GM21381 (cell line): Measurements from ENCODE around the gene IFI30.
"Not testable (repeated sequence)": the region's sequence is repeated elsewhere in the genome, so short reads cannot be mapped to it uniquely, and the experiment has no call there.

ENCODE experiments used
- ATAC-seq: cut with Tn5 transposase; IDR thresholded peaks from one replicate; pipeline ENCODE4 v1.9.1; 2021; ENCODE audit warnings: mild to moderate bottlenecking, moderate library complexity; ENCODE audit not compliant: unreplicated experiment

IFI30 gene

DNA sequence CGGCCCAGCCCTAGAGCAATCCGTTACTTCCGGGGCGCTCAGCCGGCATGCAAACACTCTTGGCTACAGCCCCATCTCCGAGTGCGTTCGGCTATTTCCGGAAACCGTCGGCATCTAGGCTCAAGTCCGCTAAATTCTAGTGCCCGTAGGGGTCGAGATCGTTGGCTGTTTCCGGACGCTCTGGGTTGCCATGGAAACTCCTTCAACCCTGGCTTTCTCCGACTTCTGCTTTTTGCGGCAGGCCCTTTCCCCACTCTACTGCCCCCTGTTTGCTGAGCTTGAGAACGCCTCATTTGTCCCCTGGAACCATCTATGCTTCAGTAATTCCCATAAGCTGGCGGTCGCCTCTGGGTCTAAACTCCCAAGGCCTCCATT is 21.2 kb upstream of the IFI30 start:
- peak; percentile 57 for ATAC-seq

DNA sequence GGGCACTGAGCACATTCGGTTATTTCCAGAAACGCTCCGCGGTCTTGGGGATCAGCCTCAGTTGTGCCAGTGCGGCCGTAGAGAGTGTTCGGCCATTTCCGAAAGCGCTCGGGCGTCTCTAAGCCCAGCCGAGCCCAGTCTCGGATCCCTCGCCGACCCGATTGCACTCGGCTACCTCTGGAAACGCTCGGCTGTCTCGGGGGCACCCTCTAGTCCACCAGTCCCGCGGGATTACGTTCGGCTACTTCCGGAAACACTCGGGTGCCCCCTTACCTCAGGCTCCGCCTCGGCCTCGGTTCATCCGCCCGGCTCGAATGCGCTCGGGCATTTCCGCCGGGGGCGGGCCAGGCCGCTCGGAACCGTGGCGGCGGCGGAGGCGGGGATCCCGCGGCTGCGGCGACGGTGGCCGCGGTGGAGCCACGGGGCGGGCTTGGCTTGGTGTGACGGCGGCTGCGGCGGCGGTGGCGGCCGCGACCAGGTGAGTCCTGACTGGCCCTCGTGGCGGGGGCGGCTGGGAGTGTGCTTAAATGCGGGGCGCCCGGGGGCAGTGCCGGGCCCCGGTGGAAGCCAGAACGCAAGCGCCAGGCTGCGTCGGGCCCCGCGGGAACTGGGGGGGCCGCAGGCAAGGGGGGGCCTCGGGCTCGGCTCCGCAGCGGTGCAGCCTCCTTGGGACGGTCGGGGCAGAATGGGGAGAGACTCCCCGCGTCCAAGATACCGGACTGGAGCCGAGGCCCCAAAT is 20.6 kb upstream of the IFI30 start, which contains the start of gene PIK3R2:
PIK3R2 (plus strand) TSS at position 347 of the 739 bp plus-strand sequence. CDS start 2,717 bp downstream, outside the sequence.
- peak; percentile 71 for ATAC-seq

DNA sequence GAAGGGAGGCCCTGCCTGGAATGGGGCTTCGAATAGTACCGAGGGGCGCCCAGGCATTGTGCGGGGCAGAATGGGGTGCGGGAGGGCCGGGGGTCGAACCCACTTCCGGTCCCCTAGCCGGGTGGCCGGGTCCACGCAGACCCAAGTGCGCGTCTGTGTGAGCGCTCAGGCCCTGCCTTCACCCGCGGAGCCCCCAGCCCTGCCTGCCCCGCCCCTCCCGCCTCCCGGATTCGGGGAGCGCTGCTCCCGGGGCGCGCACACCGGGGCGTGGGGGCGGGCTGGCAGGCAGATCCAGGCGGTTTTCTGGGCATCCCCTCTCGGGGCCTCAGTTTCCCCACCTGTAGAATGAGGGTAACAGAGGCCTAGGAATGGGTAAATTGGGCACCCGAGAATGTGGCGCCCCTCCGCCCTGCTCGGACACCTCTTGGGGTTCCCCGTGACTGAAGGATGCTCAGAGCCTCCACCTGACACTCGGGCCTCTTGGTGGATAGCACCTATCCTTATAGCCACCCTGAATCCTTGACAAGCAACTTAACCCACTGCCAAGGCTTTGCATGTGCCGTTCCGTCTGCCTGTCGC is 20.0 kb upstream of the IFI30 start:
- no peak for ATAC-seq

DNA sequence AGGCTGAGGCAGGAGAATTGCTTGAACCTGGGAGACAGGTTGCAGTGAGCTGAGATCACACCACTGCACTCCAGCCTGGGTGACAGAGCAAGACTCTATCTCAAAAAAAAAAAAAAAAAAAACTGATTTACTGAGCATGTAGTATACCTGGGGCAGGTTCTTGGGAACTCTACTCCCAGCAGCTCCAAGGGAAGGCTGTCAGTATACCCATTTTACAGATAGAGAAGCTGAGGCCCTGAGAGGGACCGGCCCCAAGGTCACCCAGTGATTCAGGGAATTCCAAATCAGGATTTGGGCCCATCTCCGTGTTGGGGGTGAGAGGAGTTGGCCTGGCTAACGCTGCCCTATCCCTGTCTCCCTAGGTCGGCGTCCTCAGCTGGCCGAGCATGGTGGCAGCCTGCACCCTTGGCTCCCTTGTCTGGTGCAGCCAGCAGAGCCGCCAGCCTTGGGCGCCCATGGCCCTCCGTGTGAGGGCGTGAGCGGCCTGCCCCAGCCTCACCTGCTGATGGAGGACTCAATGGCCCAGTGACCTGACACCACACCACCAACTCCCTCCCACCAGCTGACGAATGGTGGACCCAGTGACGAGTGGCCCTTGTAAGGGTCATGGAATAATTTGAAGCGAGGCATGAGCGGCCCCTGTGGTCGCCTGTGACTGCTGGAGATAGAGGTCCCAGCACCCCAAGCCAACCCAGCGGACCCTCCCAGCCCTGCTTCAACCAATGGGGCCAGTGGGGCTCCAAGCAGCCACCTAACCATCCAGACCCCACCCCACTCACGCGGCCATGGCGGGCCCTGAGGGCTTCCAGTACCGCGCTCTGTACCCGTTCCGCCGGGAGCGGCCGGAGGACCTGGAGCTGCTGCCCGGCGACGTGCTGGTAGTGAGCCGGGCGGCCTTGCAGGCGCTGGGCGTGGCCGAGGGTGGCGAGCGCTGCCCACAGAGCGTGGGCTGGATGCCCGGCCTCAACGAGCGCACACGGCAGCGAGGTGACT is 18.2 kb upstream of the IFI30 start:
- no peak for ATAC-seq

DNA sequence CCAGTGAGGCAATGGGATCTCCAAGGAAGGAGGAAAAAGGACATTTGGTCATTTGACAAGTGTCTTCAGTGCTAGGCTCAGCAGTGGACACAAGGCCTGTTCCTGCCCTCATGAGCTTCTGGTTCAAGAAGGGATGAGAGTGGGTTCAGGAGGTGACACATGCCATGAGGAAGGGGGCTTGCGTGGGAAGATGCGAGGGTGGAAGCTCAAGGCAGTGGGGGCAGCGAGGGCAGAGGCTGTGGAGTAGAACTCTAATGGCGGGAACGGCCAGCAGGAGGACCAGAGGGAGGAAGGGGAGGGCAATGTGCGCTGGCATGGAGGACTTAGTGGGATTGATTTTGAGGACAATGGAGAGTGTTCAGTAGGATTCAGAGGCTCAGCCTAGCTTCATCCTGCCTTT is 17.3 kb upstream of the IFI30 start:
- no peak for ATAC-seq

DNA sequence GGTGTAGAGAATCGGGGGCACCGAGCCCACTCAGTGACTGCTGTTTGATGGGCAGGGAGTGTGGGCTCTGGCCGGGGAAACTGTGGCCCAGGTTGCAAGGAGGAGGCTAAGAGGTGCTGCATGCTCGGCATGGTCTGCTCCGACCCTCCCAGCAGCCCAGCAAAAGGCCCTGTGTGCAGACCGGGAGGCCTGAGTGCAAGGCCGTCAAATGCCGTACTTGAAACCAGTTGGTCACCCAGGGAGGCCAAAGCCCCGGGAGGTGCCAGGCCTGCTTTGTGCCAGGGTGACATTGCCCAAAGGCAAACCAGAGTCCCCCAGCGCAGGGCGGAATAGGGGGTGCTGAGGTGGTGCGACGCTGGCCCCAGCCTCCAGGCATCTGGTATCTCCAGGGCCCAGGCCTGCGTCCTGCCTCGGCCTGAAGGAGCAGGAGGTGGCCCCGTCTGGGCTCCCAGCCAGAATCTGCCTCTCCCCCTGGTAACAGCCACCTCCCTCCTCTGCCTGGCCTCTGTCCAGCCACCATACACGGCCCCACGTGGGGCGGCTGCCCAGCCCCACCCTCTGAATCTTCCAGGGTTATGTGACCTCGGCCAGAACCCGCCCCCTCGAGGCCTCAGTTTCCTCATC is 16.7 kb upstream of the IFI30 start:
- ATAC-seq, result no peak

DNA sequence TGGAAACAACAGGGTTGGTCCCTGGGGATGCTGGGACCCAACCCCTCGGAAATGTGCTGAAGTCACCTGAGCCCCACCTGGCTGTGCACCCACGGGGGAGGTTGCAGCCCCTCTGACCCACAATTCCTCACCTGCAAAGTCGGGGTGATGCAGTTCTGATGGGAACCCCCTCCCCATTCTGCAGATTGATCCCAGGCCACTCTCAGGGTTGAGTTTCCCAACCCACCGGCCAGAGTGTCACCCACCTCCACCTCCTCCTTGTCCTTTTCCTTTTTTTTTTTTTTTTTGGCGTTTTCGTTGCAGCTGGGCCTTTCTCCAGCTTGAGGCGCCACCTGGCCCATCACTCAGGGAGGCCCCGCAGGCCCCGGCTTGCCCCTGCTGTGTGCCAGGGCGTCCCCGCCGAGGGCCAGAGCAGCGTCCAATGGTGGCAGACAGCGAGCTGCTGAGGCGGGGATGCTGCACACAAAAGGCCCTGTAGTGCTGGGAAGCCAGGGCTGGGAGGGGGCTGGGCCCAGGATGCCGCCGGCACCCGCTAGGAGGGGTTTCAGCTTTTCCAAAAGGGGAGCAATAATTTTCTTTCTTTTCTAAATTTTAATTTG is 16.0 kb upstream of the IFI30 start:
- ATAC-seq, result no peak

DNA sequence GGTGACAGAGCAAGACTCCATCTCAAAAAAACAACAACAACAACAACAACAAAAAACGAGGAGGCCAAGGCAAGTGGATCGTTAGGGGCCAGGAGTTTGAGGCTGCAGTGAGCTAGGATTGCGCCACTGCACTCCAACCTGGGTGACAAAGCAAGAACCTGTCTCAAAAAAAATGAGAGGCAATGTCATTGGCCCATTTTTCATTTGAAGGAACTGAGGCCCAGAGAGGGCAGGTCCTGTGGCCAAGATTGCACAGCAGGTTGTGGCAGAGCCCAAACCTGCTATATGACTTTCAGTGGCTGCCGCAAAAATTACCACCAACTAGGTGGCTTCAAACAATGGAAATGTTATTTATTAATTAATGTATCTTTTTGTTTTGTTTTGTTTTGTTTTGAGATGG is 15.1 kb upstream of the IFI30 start:
- no peak for ATAC-seq

DNA sequence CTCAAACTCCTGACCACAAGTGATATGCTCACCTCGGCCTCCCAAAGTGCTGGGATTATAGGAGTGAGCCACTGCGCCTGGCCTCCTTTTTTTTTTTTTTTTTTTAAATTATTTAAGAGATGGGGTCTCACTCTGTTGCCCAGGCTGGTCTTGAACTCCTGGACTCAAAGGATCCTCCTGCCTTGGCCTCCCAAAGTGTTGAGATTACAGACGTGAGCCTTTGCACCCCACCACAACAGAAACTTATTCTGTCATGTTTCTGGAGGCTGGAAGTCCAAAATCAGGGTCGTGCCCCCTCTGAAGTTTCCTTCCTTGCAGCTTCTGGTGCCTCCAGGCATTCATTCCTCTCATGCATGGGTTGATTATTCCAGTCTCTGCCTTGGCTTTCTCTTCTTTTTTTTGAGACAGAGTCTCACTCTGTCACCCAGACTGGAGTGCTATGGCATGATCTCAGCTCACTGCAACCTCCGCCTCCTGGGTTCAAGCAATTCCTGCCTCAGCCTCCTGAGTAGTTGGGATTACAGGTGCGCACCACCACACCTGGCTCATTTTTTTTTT is 14.5 kb upstream of the IFI30 start:
- ATAC-seq, result not testable (repeated sequence)

DNA sequence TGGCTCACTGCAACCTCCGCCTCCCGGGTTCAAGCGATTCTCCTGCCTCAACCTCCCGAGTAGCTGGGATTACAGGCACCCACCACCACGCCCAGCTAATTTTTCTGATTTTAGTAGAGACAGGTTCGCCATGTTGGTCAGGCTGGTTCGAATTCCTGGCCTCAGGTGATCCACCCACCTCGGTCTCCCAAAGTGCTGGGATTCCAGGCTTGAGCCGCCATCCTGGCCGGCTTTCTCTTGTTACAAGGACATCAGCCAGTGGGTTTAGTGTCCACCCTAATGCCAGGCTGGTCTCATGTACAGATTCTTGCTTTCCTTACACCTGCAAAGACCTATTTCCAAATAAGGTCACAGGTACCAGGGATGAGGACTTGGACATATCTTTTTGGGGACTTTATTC is 13.8 kb upstream of the IFI30 start:
- no peak for ATAC-seq

DNA sequence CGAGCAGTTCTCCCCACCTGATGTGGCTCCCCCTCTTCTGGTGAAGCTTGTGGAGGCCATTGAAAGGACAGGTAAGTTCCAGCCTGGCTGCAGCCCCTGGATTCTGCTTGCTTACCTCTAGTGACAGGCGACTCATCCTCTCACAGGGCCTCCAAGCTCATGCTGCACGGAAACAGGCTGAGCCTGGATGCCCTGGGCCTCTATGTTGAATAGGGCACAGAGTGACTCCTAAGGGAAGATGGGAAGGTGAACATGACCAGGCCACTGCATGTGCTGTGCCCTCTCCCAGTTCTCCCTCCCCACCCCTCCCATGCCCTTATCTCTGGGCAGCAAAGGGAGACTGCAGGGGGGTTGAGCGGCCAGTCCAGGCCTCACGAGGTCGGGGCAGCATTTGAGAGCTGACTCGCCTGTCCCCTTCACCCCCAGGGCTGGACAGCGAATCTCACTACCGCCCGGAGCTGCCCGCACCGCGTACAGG is 13.1 kb upstream of the IFI30 start:
- ATAC-seq, result no peak

DNA sequence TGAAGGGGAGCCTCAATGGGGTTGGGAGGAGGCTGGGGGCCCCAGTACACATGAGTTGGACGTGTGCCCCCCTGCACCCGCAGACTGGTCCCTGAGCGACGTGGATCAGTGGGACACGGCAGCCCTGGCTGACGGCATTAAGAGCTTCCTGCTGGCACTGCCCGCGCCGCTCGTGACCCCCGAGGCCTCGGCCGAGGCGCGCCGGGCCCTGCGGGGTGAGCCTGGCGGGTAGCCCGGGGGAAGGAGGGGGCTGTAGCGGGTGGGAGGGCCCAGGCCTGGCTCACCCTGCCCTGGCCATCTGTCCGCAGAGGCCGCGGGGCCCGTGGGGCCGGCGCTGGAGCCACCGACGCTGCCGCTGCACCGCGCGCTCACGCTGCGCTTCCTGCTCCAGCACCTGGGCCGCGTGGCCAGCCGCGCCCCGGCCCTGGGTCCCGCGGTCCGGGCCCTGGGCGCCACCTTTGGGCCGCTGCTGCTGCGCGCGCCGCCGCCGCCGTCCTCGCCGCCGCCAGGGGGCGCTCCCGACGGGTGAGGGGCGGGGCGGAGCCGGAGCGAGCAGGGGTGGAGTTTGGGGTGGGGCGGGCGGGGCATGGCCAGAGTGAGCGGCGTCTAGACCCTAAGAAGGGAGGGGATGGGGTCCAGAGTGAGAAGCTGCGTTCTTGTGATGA is 12.5 kb upstream of the IFI30 start:
- peak; percentile 59 for ATAC-seq

DNA sequence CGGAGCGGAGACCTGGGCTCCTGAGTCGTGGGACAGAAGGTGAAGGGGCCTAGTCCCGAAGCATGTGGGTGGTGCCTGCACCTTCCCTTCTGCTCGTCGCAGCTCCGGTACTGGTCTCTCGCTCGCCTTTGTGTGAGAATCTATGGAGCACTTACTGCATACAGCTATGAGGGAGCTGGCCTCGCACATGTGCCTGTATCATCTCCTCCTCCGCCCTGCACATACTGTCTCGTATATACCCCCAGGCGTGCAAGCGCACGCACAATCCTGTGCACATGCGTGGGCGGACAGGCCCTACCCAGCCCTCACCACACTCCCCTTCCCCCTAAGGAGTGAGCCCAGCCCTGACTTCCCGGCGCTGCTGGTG is 12.0 kb upstream of the IFI30 start:
- no peak for ATAC-seq

DNA sequence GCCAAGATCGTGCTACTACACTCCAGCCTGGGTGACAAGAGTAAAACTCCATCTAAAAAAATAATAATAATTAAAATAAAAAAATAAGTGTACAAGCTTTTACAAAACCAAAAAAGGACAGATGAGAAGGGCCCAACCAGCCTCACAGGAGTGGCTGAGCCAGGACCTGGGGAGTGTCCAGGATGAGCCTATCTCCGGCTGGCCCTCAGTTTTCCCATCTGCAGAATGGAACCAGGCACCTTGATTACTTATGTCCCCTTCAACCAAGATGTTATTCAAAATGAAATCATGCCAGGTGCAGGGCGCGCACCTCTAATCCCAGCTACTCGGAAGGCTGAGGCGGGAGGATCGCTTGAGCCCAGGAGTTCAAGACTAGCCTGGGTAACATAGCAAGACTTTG is 9.5 kb upstream of the IFI30 start:
- no peak for ATAC-seq

DNA sequence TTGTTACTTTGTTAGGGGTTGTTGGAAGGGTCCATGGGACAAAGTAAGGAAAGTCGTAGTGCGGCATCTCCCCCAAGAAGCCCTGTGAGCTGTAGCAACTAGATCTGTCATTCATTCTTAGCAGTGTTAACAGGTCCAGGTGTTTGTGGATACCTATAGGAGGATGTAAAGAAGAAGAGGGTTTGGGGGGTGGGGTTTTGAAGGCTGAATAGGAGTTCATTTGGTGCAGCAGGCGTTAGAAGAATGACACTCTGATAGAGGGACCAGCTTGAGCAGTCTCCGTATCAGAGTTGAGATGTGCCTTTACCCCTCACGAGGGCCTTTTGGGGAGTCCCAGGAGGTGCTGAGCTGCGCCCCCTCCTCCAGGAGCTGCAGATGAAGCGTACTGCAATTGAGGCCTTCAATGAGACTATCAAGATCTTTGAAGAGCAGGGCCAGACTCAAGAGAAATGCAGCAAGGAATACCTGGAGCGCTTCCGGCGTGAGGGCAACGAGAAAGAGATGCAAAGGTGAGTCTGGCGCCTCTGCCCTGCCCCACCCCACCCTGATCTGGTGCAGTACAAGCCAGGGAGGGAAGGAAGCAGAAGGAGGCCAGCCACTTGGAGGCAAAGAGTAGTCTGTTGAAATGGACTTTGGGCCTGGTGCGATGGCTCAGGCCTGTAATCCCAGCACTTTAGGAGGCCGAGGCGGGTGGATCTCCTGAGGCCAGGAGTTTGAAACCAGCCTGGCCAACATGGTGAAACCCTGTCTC is 7.6 kb upstream of the IFI30 start:
- ATAC-seq, result no peak

DNA sequence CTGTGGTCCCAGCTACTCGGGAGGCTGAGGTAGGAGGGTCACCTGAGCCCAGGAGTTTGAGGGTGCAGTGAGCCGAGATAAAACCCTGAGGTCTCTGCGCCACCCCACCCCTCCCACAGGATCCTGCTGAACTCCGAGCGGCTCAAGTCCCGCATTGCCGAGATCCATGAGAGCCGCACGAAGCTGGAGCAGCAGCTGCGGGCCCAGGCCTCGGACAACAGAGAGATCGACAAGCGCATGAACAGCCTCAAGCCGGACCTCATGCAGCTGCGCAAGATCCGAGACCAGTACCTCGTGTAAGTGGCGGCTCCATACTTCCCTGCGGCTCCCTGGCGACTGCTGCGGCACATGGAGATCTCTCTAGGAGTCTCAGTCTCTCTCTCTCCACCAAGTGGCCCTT is 6.6 kb upstream of the IFI30 start:
- ATAC-seq, result no peak

DNA sequence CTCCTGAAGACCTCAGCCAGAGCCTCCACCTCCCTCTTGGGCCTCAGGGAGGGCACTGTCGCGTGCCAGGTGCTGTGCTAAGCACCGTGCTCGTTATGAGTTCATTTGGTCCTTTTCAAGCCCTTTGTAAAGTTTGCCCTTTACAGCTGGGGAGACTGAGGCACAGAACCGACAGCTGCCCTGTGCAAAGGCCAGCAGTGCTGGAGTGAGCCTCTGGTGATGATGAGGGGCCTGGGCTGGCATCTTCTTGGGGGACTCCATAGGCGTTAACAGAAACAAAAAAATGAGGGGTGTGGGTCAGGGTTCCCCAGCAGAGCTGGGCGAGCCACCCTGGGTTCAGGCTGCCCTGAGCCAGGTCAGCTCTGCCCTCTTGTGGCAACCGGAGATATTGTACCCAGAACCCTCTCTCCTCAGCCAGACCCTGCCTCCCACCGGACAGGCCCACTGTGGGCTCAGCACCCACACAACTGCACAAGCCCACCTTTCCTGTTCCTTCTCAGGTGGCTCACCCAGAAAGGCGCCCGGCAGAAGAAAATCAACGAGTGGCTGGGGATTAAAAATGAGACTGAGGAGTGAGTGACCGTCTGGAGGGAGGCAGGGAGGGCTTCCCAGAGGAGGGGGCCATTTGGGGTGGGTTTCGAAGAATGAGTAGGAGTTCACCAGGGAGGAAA is 5.5 kb upstream of the IFI30 start:
- no peak for ATAC-seq

DNA sequence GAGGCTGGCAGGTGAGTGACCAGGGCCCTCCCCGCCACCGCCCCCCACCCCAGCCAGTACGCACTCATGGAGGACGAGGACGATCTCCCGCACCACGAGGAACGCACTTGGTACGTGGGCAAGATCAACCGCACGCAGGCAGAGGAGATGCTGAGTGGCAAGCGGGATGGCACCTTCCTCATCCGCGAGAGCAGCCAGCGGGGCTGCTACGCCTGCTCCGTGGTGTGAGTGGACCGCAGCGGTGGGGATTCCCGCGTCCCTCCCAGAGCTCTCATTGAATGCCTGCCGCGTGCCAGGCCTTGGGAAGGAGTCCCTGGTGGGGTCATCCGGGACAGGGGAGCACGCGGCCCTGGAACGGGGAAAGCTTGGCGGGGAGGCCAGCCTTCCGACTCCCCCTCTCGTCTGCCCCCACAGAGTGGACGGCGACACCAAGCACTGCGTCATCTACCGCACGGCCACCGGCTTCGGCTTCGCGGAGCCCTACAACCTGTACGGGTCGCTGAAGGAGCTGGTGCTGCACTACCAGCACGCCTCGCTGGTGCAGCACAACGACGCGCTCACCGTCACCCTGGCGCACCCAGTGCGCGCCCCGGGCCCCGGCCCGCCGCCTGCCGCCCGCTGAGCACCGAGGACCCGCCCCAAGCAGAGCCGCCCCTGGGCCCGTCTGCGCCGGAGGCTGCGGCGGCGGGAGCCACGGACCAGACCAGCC is 4.8 kb upstream of the IFI30 start:
- no peak for ATAC-seq
